HUES64 (cell line): ENCODE results near the gene VIPAS39. TPM values are rescaled to one million over a fixed set of nuclear protein-coding genes. Genes with fewer than 3 reads are reported as not detected.

ENCODE experiments used
- H3K27ac ChIP-seq: 2 replicates; pipeline ENCODE4 v1.7.0; 2013; ENCODE audit warnings: low read depth, low read length, inconsistent platforms
- H3K27me3 ChIP-seq: 2 replicates; pipeline ENCODE4 v1.6.1; 2013; ENCODE audit warnings: mild to moderate bottlenecking, low read length; ENCODE audit not compliant: insufficient read depth
- H3K36me3 ChIP-seq: 2 replicates; pipeline ENCODE4 v1.6.1; 2013; ENCODE audit warnings: mild to moderate bottlenecking, low read length; ENCODE audit not compliant: insufficient read depth
- H3K4me1 ChIP-seq: 2 replicates; pipeline ENCODE4 v1.6.1; 2013; ENCODE audit warnings: mild to moderate bottlenecking, low read length, moderate library complexity; ENCODE audit not compliant: insufficient read depth
- H3K4me3 ChIP-seq: 2 replicates; pipeline ENCODE4 v1.5.1; 2013; ENCODE audit warnings: mild to moderate bottlenecking, low read length, moderate library complexity
- H3K9ac ChIP-seq: 2 replicates; pipeline ENCODE4 v1.6.1; 2013; ENCODE audit warnings: mild to moderate bottlenecking, low read depth, low read length
- H3K9me3 ChIP-seq: 2 replicates; pipeline ENCODE4 v1.6.1; 2013; ENCODE audit warnings: low read depth, low read length; ENCODE audit not compliant: insufficient read depth
- WGBS: fragments of 150-250, 120-280 bp; methylation state at CpG from one replicate; pipeline ENCODE4 v1.1.7; 2013; ENCODE audit warnings: missing lambda C conversion rate; 5-methylcytosine and 5-hydroxymethylcytosine counted together
- polyA plus RNA-seq, 2 experiments: library from polyadenylated mRNA; stranded (reverse); fragments of 50-300 nt; gene quantifications; one replicate each; pipeline ENCODE4 v1.2.3, GENCODE V29; 2013

Gene VIPAS39
- 17.4 TPM for polyA plus RNA-seq (2013, experiment 1 of 2)
- polyA plus RNA-seq (2013, experiment 2 of 2) = 18.9 TPM

DNA sequence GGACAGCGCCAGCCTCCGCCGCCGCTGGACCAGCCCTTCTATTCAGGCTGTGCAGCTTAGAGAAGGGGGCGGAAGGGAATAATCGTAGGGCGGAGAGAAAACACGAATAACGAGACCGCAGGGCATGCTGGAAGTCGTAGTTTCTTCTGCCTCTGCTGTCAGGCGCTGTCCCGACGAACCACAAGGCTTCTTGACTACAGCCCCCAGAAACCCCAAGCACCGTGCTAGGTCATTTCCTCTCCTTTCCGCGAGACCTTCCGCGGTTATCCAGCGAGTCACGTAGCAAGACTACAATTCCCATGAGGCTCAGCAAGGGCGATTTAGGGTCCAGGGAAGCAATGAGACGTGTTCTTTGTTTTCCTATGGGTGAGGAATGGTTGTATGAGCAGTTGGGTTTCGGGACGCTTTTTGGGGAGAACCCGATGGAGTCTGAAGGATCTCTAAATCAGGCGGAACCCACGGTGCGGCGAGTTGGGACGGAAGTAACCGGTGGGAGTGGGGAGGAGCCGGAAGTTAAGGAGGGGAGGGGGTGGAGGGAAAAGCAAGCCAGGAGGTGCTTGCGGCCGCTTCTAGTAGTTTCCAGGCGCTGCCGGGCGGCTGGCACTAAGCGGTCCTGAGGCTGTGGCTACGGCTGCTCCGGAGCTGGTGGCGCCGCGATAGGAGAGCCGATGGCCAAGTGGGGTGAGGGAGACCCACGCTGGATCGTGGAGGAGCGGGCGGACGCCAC is at the start of gene VIPAS39, which contains the start of gene AHSA1:
Gene VIPAS39, minus strand, starts transcription at position 80 of the 727 bp plus-strand sequence. CDS start 3,499 bp downstream, outside the sequence.
Gene AHSA1, plus strand, starts transcription at position 572 of the 727 bp plus-strand sequence. Its CDS starts 97 bp downstream, at position 669.
- under 1% methylated on average over 50 of the region's 50 CpGs for WGBS
- H3K4me3 ChIP-seq = peak within 1 kb of the TSS; percentile 85
- H3K4me1 ChIP-seq = peaks cover 6% of the 10 kb centered on the region; the same call in 1 of the 2 replicates
- H3K9me3 ChIP-seq = no peaks in the 10 kb centered on the region
- peak within 1 kb of the TSS; percentile 93 for H3K27ac ChIP-seq
- H3K27me3 ChIP-seq = no peaks in the 10 kb centered on the region
- H3K9ac ChIP-seq = peak within 1 kb of the TSS; percentile 95
- peaks cover 39% of the 10 kb centered on the region for H3K36me3 ChIP-seq

- no peak overlapping the region for H3K27ac ChIP-seq
- H3K4me3 ChIP-seq = no peak overlapping the region
- no peaks in the 10 kb centered on the region for H3K9me3 ChIP-seq
- peaks cover 3% of the 10 kb centered on the region; the same call in 1 of the 2 replicates for H3K36me3 ChIP-seq
- no peak overlapping the region for H3K9ac ChIP-seq
- WGBS = 86% methylated on average over 4 of the region's 4 CpGs
- H3K27me3 ChIP-seq = peaks cover 9% of the 10 kb centered on the region
- H3K4me1 ChIP-seq = no peaks in the 10 kb centered on the region
Observed at GRCh38 chr14:77505031-77505430, 47.6 kb upstream of the VIPAS39 start.

DNA sequence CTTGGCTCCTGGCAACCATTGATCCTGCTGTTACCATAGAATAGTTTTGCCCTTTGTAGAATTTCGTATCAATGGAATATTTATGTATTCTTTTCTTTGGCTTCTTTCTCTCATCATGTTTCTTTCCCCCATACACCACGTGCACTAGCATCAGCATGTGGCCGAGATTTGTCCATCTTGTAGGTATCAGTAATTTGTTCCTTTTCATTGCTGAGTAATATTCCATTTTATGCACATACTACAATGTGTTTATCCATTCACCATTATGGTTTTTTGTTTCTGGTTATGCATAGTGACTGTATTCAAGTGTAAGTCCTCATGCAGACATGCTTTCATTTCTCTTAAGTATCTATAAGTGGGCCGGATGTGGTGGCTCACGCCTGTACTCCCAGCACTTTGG is 45.7 kb upstream of the VIPAS39 start:
- H3K27ac ChIP-seq = no peak overlapping the region
- no peaks in the 10 kb centered on the region for H3K9me3 ChIP-seq
- H3K9ac ChIP-seq = no peak overlapping the region
- H3K27me3 ChIP-seq = peaks cover 28% of the 10 kb centered on the region
- WGBS = 94% methylated on average over 2 of the region's 5 CpGs
- H3K4me3 ChIP-seq = no peak overlapping the region
- peaks cover 3% of the 10 kb centered on the region; the same call in 1 of the 2 replicates for H3K36me3 ChIP-seq
- H3K4me1 ChIP-seq = no peaks in the 10 kb centered on the region

GRCh38 chr14:77502109-77502782 is 44.8 kb upstream of the VIPAS39 start:
- Histone ChIP-seq H3K36me3 (no peaks in the 10 kb centered on the region), H3K4me3 (no peak overlapping the region), H3K27ac (no peak overlapping the region), H3K9ac (no peak overlapping the region), H3K4me1 (no peaks in the 10 kb centered on the region), H3K9me3 (no peaks in the 10 kb centered on the region), H3K27me3 (peaks cover 37% of the 10 kb centered on the region)
- WGBS = 95% methylated on average over 10 of the region's 11 CpGs

DNA sequence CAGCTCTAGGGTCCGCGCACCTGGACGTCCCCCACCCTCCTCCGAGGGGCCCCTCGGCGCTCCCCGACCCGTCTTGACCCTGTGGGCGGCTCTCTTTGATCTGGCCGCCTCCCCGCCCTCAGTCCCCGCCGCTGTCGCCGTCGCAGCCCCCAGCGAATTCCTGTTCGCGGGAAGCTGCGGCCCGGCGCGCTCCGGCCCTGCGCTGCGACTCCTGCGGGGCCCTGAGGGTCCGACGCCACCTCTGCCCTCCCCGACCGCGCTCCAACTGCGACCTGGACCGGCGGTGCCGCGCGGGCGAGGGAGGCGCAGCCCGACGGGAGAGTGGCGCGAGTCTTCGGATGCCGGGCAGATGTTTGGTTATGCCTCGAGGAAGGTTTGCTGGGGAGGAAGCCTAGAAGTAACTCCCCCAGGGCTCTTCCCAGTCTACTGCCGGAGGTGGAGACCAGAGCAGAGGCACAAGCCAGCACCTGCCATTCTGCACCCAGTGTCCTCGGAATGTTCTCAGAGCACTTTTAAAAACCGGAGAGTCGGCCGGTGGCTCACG is 41.7 kb upstream of the VIPAS39 start:
- Histone ChIP-seq H3K9ac (peak overlapping the region; percentile 57; the same call in 1 of the 2 replicates), H3K4me3 (peak overlapping the region; percentile 70), H3K9me3 (no peaks in the 10 kb centered on the region), H3K27me3 (peaks cover 44% of the 10 kb centered on the region), H3K36me3 (no peaks in the 10 kb centered on the region), H3K27ac (no peak overlapping the region), H3K4me1 (no peaks in the 10 kb centered on the region)
- 5% methylated on average over 53 of the region's 53 CpGs for WGBS

DNA sequence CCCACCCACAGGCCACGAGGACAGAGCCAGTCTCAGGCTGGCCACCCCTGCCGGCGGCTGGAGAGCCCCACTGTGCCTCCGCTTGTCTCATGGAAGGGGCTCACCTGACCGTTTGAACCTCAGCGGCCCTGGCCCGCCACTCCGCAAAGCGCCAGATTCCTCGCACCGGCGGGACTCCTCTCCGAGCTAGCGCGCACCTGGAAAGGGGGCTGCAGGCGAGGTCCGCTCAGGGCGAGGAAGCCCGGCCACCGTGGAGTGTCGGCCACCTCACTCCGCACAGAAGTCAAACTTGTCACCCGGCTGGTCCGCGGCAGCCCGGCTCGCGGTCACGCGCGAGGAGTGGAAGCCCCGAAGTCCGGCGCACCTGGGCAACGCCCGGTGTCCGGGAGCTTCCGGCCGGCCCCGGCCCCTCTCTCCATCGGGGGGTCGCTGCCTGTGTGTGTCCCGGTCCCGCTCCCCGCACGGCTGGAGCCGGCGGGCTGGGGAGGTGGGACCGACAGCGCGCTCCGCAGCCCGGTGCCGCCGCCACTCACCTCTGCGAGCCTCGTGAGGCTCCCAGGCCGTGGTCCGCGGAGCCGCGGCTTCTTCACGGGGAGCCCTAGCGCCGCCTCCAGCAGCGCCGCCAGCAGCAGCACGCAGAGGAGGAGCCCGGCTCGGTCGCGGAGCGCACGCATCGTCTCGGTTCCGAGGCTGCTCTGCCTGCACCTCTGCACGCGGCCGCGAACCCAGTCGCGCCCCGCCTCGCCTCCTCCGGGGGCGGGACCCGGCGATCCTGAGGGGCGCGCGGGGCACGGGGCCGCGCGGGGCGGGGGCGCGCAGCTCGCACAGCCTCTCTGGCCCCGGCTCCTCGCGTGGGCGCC is 40.9 kb upstream of the VIPAS39 start, which contains the start of gene ISM2:
Gene ISM2, minus strand, starts transcription at position 697 of the 860 bp plus-strand sequence. Its CDS starts 23 bp downstream, at position 674.
- Histone ChIP-seq H3K4me3 (peak within 1 kb of the TSS; percentile 70), H3K4me1 (no peaks in the 10 kb centered on the region), H3K27ac (no peak within 1 kb of the TSS), H3K27me3 (peaks cover 44% of the 10 kb centered on the region), H3K9me3 (no peaks in the 10 kb centered on the region), H3K36me3 (no peaks in the 10 kb centered on the region), H3K9ac (peak within 1 kb of the TSS; percentile 57; the same call in 1 of the 2 replicates)
- WGBS = 2% methylated on average over 104 of the region's 104 CpGs

DNA sequence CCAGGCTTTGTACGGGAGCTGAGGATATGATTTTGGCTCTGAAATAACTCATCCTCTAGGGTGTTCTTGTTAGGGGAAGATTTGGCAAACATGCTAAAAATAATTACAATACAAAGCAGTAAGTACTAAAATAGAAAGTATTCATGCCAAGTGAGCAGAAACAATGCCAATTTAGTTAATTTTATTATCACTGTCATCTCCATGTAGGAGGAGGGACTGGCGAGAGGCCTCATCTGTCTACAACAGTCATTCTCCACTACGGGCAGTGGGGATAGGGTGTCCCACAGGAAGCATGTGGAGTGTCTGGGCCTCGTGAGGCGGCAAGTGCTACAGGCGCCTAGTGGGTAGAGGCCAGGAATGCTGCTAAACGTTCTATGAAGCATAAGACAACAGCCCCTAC is 37.9 kb upstream of the VIPAS39 start:
- Histone ChIP-seq H3K4me3 (no peak overlapping the region), H3K27ac (no peak overlapping the region), H3K27me3 (peaks cover 38% of the 10 kb centered on the region), H3K9me3 (no peaks in the 10 kb centered on the region), H3K36me3 (no peaks in the 10 kb centered on the region), H3K4me1 (no peaks in the 10 kb centered on the region), H3K9ac (no peak overlapping the region)
- WGBS = 94% methylated on average over 7 of the region's 7 CpGs

DNA sequence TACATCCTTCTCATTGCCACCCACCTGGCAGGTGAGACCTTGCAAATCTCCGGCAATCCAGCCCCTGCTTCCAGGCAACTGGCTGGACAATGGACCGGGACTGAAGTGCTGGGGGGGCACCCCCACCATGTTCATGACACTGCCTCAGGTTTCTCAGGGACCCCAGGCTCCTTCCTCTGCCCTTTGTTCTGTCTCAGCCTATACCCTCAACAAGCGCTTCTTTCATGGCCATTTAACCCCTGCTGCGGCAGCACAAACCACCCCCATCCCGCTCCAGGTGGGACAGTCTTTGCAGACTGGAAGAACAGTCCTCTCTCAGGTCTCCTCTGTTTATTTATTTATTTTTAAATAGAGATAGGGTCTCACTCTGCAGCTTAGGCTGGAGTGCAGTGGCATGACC is 33.7 kb upstream of the VIPAS39 start:
- H3K9ac ChIP-seq = no peak overlapping the region
- H3K9me3 ChIP-seq = no peaks in the 10 kb centered on the region
- H3K4me3 ChIP-seq = no peak overlapping the region
- H3K4me1 ChIP-seq = no peaks in the 10 kb centered on the region
- no peaks in the 10 kb centered on the region for H3K36me3 ChIP-seq
- no peaks in the 10 kb centered on the region for H3K27me3 ChIP-seq
- H3K27ac ChIP-seq = no peak overlapping the region
- WGBS = 85% methylated on average over 5 of the region's 5 CpGs

DNA sequence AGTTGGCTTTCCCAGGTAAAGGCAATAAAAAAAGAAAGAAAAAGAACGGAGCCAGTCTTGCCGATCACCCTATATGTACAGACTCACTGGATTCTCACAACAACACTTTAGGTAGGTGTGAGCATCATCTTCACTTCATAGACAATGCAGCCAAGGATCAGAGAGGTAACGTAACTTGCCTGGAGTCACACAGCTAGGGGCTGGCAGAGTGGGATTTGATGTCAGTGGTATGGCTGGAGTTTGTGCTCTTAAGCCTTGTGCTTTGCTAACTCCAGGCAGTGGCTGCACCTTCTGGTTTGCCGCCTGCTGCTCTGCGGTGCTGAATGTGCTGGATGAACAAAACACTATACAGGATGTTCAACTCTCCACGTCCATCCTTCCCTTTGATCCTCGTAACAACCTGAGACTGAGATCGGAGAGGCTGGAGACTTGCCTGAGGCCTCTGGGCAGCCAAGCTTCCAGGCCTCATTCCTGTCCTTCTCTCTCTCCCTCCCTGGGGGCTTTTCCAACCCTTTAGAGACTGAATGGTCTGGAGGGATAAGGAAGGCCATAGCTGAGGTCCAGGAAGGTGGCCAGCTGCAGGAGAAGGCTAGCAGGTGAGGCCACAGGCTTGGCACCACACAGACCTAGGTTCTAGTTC is 33.1 kb upstream of the VIPAS39 start:
- H3K9ac ChIP-seq = no peak overlapping the region
- no peak overlapping the region for H3K4me3 ChIP-seq
- no peaks in the 10 kb centered on the region for H3K36me3 ChIP-seq
- no peaks in the 10 kb centered on the region for H3K9me3 ChIP-seq
- H3K27ac ChIP-seq = no peak overlapping the region
- H3K4me1 ChIP-seq = no peaks in the 10 kb centered on the region
- H3K27me3 ChIP-seq = no peaks in the 10 kb centered on the region
- 87% methylated on average over 8 of the region's 8 CpGs for WGBS

- Histone ChIP-seq H3K9me3 (no peaks in the 10 kb centered on the region), H3K4me1 (no peaks in the 10 kb centered on the region), H3K27ac (no peak overlapping the region), H3K36me3 (no peaks in the 10 kb centered on the region), H3K4me3 (no peak overlapping the region), H3K9ac (no peak overlapping the region), H3K27me3 (no peaks in the 10 kb centered on the region)
- 91% methylated on average over 6 of the region's 6 CpGs for WGBS
Observed at GRCh38 chr14:77489041-77489440, 31.6 kb upstream of the VIPAS39 start.
